Stimulated activated CD4-positive, alpha-beta T cell treated with anti-CD3 and anti-CD28 coated beads, TNF-alpha, amount 100 ng/mL, for 24 hours (primary cell): Measurements from ENCODE around the gene CD68.
A peak's percentile ranks its signal among the peaks of the same experiment; 100 is the strongest.
"Not testable (repeated sequence)": the region's sequence is repeated elsewhere in the genome, so short reads cannot be mapped to it uniquely, and the experiment has no call there.

Source experiments
- DNase-seq, 3 experiments: peaks; one replicate each; pipeline ENCODE4 v3.0.0-alpha.2; 2020; ENCODE audit warnings: low read depth in 3 of 3

The CD68 gene

GRCh38 chr17:7613769-7614424 is 34.5 kb downstream of the CD68 start:
- DNase-seq: no peak

- peak; percentile 99 to 100 (median 99) for DNase-seq
Observed at GRCh38 chr17:7614425-7615264, 35.2 kb downstream of the CD68 start, which contains the start of gene FXR2. TSS of gene FXR2 (minus strand) at chr17:7614897. CDS start at chr17:7614532, 365 bp downstream.

- no peak for DNase-seq
Observed at GRCh38 chr17:7615265-7615747, 35.9 kb downstream of the CD68 start.

- DNase-seq: no peak
Observed at GRCh38 chr17:7618608-7619007, 39.2 kb downstream of the CD68 start.

- no peak for DNase-seq
Observed at GRCh38 chr17:7620835-7621234, 41.4 kb downstream of the CD68 start.

- no peak for DNase-seq
Observed at GRCh38 chr17:7623661-7624060, 44.2 kb downstream of the CD68 start.

GRCh38 chr17:7625749-7626148 is 46.3 kb downstream of the CD68 start:
- not testable (repeated sequence) for DNase-seq

- DNase-seq: no peak
Observed at GRCh38 chr17:7626307-7626706, 46.9 kb downstream of the CD68 start.

- DNase-seq: no peak
Observed at GRCh38 chr17:7626956-7627249, 47.5 kb downstream of the CD68 start.

- peak; percentile 57 to 86 (median 78) for DNase-seq
Observed at GRCh38 chr17:7627250-7628121, 48.0 kb downstream of the CD68 start, which contains the start of gene SAT2. TSS of gene SAT2 (minus strand) at chr17:7627821. CDS start at chr17:7627635, 186 bp downstream.

- DNase-seq: no peak
Observed at GRCh38 chr17:7629939-7630571, 50.6 kb downstream of the CD68 start, which contains the start of gene SHBG. TSS of gene SHBG (plus strand) at chr17:7630135. CDS start at chr17:7630173, 38 bp downstream.
